ENCODE results near the gene VEZF1. TPM values are rescaled to one million over a fixed set of nuclear protein-coding genes. Genes with fewer than 3 reads are reported as not detected.
"Not testable (repeated sequence)": the region's sequence is repeated elsewhere in the genome, so short reads cannot be mapped to it uniquely, and the experiment has no call there.

Gene VEZF1
- total and polyA plus RNA-seq, 4 experiments from 2014 or later: 30.6 to 76.6 (median 63.1) TPM

- DNase-seq: no peak
- Histone ChIP-seq H3K27me3 (ENCODE audit: insufficient read depth, low read length) (no peaks in the 10 kb centered on the region), H3K9me3 (ENCODE audit: control insufficient read depth in 1 of 2, low read length in 2 of 2) (no peaks in the 10 kb centered on the region), H3K27ac (ENCODE audit: low read depth, low read length) (no peak overlapping the region), H3K4me1 (ENCODE audit: insufficient read depth, low read length) (no peaks in the 10 kb centered on the region), H3K36me3 (ENCODE audit: insufficient read depth, low read length) (peaks cover 46% of the 10 kb centered on the region), H3K4me3 (ENCODE audit: low read length in 2 of 2) (no peak overlapping the region)
- ChIA-PET POLR2A (ENCODE audit: partially characterized antibody) (interaction anchor here (1.3 to 1.8 kb wide), 2 partner anchors 11 to 32 kb away, joined by 5 read pairs; partner anchors contain the start of gene SRSF1), CTCF (ENCODE audit: partially characterized antibody) (interaction anchor here (0.9 to 3.0 kb wide), 6 partner anchors 8 to 24 kb away, joined by 3 to 16 read pairs (median 4); no protein-coding TSS in a partner anchor)
- H3K27me3 Mint-ChIP-seq: no peaks in the 10 kb centered on the region
- intact Hi-C loops (cut with micrococcal nuclease): no loop called here
- no peaks in the 10 kb centered on the region for H3K9me3 Mint-ChIP-seq
- peaks cover 50 to 68% of the 10 kb centered on the region in 2 donors for H3K36me3 Mint-ChIP-seq
- H3K4me1 Mint-ChIP-seq: peaks cover 4 to 9% (median 6%) of the 10 kb centered on the region in 4 donors
- peak overlapping the region in 1 of 7 donors; percentile 30 for H3K27ac Mint-ChIP-seq
- H3K4me3 Mint-ChIP-seq: no peak overlapping the region
Measured at GRCh38 chr17:57975044-57975443, 13.0 kb downstream of the VEZF1 start.

GRCh38 chr17:57974053-57974824, 13.8 kb downstream of the VEZF1 start:
- H3K27ac ChIP-seq (ENCODE audit: low read depth, low read length); DNase-seq; H3K4me1 ChIP-seq (ENCODE audit: insufficient read depth, low read length); intact Hi-C loops (cut with micrococcal nuclease); H3K4me1 Mint-ChIP-seq; H3K4me3 Mint-ChIP-seq; H3K27me3 Mint-ChIP-seq; H3K9me3 Mint-ChIP-seq; H3K4me3 ChIP-seq (ENCODE audit: low read length in 2 of 2); H3K27me3 ChIP-seq (ENCODE audit: insufficient read depth, low read length); H3K9me3 ChIP-seq (ENCODE audit: control insufficient read depth in 1 of 2, low read length in 2 of 2): not testable (repeated sequence)
- peaks cover 46% of the 10 kb centered on the region for H3K36me3 ChIP-seq (ENCODE audit: insufficient read depth, low read length)
- H3K36me3 Mint-ChIP-seq: peaks cover 49 to 62% of the 10 kb centered on the region in 2 donors
- ChIA-PET POLR2A (ENCODE audit: partially characterized antibody) (interaction anchor here (1.6 kb wide), 1 partner anchor 14 kb away, joined by 4 read pairs; the partner anchor contains the start of gene VEZF1), CTCF (ENCODE audit: partially characterized antibody) (interaction anchor here (1.1 to 1.4 kb wide), 2 partner anchors 9 to 22 kb away, joined by 3 read pairs; no protein-coding TSS in a partner anchor)
- peak overlapping the region in 1 of 7 donors; percentile 43 for H3K27ac Mint-ChIP-seq

- Histone ChIP-seq H3K27ac (ENCODE audit: low read depth, low read length) (no peak overlapping the region), H3K4me1 (ENCODE audit: insufficient read depth, low read length) (no peaks in the 10 kb centered on the region), H3K36me3 (ENCODE audit: insufficient read depth, low read length) (peaks cover 28% of the 10 kb centered on the region), H3K27me3 (ENCODE audit: insufficient read depth, low read length) (no peaks in the 10 kb centered on the region), H3K9me3 (ENCODE audit: control insufficient read depth in 1 of 2, low read length in 2 of 2) (no peaks in the 10 kb centered on the region), H3K4me3 (ENCODE audit: low read length in 2 of 2) (no peak overlapping the region)
- no peaks in the 10 kb centered on the region for H3K9me3 Mint-ChIP-seq
- no peaks in the 10 kb centered on the region for H3K27me3 Mint-ChIP-seq
- intact Hi-C loops (cut with micrococcal nuclease): no loop called here
- CTCF ChIA-PET (ENCODE audit: partially characterized antibody): no interaction called here
- DNase-seq: no peak
- peaks cover 0 to 3% (median 0%) of the 10 kb centered on the region in 4 donors for H3K4me1 Mint-ChIP-seq
- H3K4me3 Mint-ChIP-seq: no peak overlapping the region
- POLR2A ChIA-PET (ENCODE audit: partially characterized antibody): interaction anchor here (0.7 to 1.7 kb wide), 2 partner anchors 11 to 25 kb away, joined by 3 read pairs; no protein-coding TSS in a partner anchor
- H3K27ac Mint-ChIP-seq: no peak overlapping the region
- H3K36me3 Mint-ChIP-seq: peaks cover 35 to 46% of the 10 kb centered on the region in 2 donors
Measured at GRCh38 chr17:57972151-57972550, 15.9 kb downstream of the VEZF1 start.

GRCh38 chr17:57971572-57971971, 16.5 kb downstream of the VEZF1 start:
- DNase-seq: no peak
- Mint-ChIP-seq H3K27me3 (no peaks in the 10 kb centered on the region), H3K36me3 (peaks cover 29 to 40% of the 10 kb centered on the region in 2 donors), H3K4me1 (peaks cover 0 to 3% (median 0%) of the 10 kb centered on the region in 4 donors), H3K9me3 (peaks cover 0 to 2% (median 0%) of the 10 kb centered on the region in 8 donors), H3K4me3 (no peak overlapping the region), H3K27ac (no peak overlapping the region)
- Histone ChIP-seq H3K36me3 (ENCODE audit: insufficient read depth, low read length) (peaks cover 22% of the 10 kb centered on the region), H3K4me3 (ENCODE audit: low read length in 2 of 2) (no peak overlapping the region), H3K4me1 (ENCODE audit: insufficient read depth, low read length) (no peaks in the 10 kb centered on the region), H3K9me3 (ENCODE audit: control insufficient read depth in 1 of 2, low read length in 2 of 2) (no peaks in the 10 kb centered on the region), H3K27me3 (ENCODE audit: insufficient read depth, low read length) (no peaks in the 10 kb centered on the region), H3K27ac (ENCODE audit: low read depth, low read length) (no peak overlapping the region)
- intact Hi-C loops (cut with micrococcal nuclease): no loop called here
- POLR2A ChIA-PET (ENCODE audit: partially characterized antibody): interaction anchor here (0.7 to 1.7 kb wide), 2 partner anchors 12 to 26 kb away, joined by 3 read pairs; no protein-coding TSS in a partner anchor
- CTCF ChIA-PET (ENCODE audit: partially characterized antibody): no interaction called here

GRCh38 chr17:57970710-57971109, 17.3 kb downstream of the VEZF1 start:
- Histone ChIP-seq H3K9me3 (ENCODE audit: control insufficient read depth in 1 of 2, low read length in 2 of 2) (no peaks in the 10 kb centered on the region), H3K4me3 (ENCODE audit: low read length in 2 of 2) (no peak overlapping the region), H3K4me1 (ENCODE audit: insufficient read depth, low read length) (no peaks in the 10 kb centered on the region), H3K27ac (ENCODE audit: low read depth, low read length) (no peak overlapping the region), H3K27me3 (ENCODE audit: insufficient read depth, low read length) (no peaks in the 10 kb centered on the region), H3K36me3 (ENCODE audit: insufficient read depth, low read length) (peaks cover 14% of the 10 kb centered on the region)
- intact Hi-C loops (cut with micrococcal nuclease): no loop called here
- POLR2A ChIA-PET (ENCODE audit: partially characterized antibody): interaction anchor here (1.5 to 1.7 kb wide), 2 partner anchors 12 to 28 kb away, joined by 3 to 4 read pairs; no protein-coding TSS in a partner anchor
- Mint-ChIP-seq H3K27me3 (no peaks in the 10 kb centered on the region), H3K27ac (no peak overlapping the region), H3K4me3 (no peak overlapping the region), H3K36me3 (peaks cover 21 to 33% of the 10 kb centered on the region in 2 donors), H3K9me3 (peaks cover 0 to 2% (median 0%) of the 10 kb centered on the region in 8 donors), H3K4me1 (peaks cover 0 to 1% (median 0%) of the 10 kb centered on the region in 4 donors)
- CTCF ChIA-PET (ENCODE audit: partially characterized antibody): interaction anchor here (0.7 to 1.4 kb wide), 2 partner anchors 20 to 78 kb away, joined by 3 read pairs; no protein-coding TSS in a partner anchor
- DNase-seq: no peak

- ChIA-PET POLR2A (ENCODE audit: partially characterized antibody) (no interaction called here), CTCF (ENCODE audit: partially characterized antibody) (no interaction called here)
- Histone ChIP-seq H3K27me3 (ENCODE audit: insufficient read depth, low read length) (no peaks in the 10 kb centered on the region), H3K27ac (ENCODE audit: low read depth, low read length) (no peak overlapping the region), H3K4me1 (ENCODE audit: insufficient read depth, low read length) (no peaks in the 10 kb centered on the region), H3K36me3 (ENCODE audit: insufficient read depth, low read length) (no peaks in the 10 kb centered on the region), H3K9me3 (ENCODE audit: control insufficient read depth in 1 of 2, low read length in 2 of 2) (no peaks in the 10 kb centered on the region), H3K4me3 (ENCODE audit: low read length in 2 of 2) (no peak overlapping the region)
- no peak for DNase-seq
- no peaks in the 10 kb centered on the region for H3K4me1 Mint-ChIP-seq
- H3K4me3 Mint-ChIP-seq: no peak overlapping the region
- H3K36me3 Mint-ChIP-seq: peaks cover 7 to 12% of the 10 kb centered on the region in 2 donors
- no peak overlapping the region for H3K27ac Mint-ChIP-seq
- H3K9me3 Mint-ChIP-seq: peaks cover 0 to 2% (median 0%) of the 10 kb centered on the region in 8 donors
- H3K27me3 Mint-ChIP-seq: peaks cover 1 to 3% of the 10 kb centered on the region in 2 donors
- intact Hi-C loops (cut with micrococcal nuclease): no loop called here
Measured at GRCh38 chr17:57968456-57968855, 19.6 kb downstream of the VEZF1 start.

- Histone ChIP-seq H3K9me3 (ENCODE audit: control insufficient read depth in 1 of 2, low read length in 2 of 2) (no peaks in the 10 kb centered on the region), H3K4me3 (ENCODE audit: low read length in 2 of 2) (no peak overlapping the region), H3K27me3 (ENCODE audit: insufficient read depth, low read length) (no peaks in the 10 kb centered on the region), H3K4me1 (ENCODE audit: insufficient read depth, low read length) (no peaks in the 10 kb centered on the region), H3K27ac (ENCODE audit: low read depth, low read length) (no peak overlapping the region), H3K36me3 (ENCODE audit: insufficient read depth, low read length) (no peaks in the 10 kb centered on the region)
- H3K9me3 Mint-ChIP-seq: peaks cover 0 to 4% (median 0%) of the 10 kb centered on the region in 8 donors
- POLR2A ChIA-PET (ENCODE audit: partially characterized antibody): no interaction called here
- no peak overlapping the region for H3K4me3 Mint-ChIP-seq
- H3K4me1 Mint-ChIP-seq: no peaks in the 10 kb centered on the region
- H3K36me3 Mint-ChIP-seq: peaks cover 0 to 2% of the 10 kb centered on the region in 2 donors
- intact Hi-C loops (cut with micrococcal nuclease): no loop called here
- peaks cover 3 to 4% of the 10 kb centered on the region in 2 donors for H3K27me3 Mint-ChIP-seq
- no peak for DNase-seq
- CTCF ChIA-PET (ENCODE audit: partially characterized antibody): interaction anchor here (1.2 kb wide), 2 partner anchors 9 to 32 kb away, joined by 3 to 6 read pairs; no protein-coding TSS in a partner anchor
- H3K27ac Mint-ChIP-seq: no peak overlapping the region
Measured at GRCh38 chr17:57966875-57967274, 21.2 kb downstream of the VEZF1 start.
